IgD-negative memory B cell (primary cell): Measurements from ENCODE around the gene PIK3R5. TPM values are rescaled to one million over a fixed set of nuclear protein-coding genes. Genes with fewer than 3 reads are reported as not detected.

Experiments used
- H3K27ac Mint-ChIP-seq, 3 donors: one replicate each; pipeline ENCODE4 v1.8.0; 2020 to 2022; ENCODE audit warnings: mild to moderate bottlenecking in 3 of 3, mixed read lengths in 3 of 3, moderate library complexity in 1 of 3
- H3K27me3 Mint-ChIP-seq: one replicate; pipeline ENCODE4 v1.8.0; 2021; ENCODE audit warnings: mixed read lengths
- H3K36me3 Mint-ChIP-seq: one replicate; pipeline ENCODE4 v1.8.0; 2020; ENCODE audit warnings: mild to moderate bottlenecking, mixed read lengths
- H3K4me1 Mint-ChIP-seq, 3 donors: one replicate each; pipeline ENCODE4 v1.8.0; 2020 to 2022; ENCODE audit warnings: mixed read lengths in 3 of 3, mild to moderate bottlenecking in 1 of 3
- H3K4me3 Mint-ChIP-seq, 4 donors: one replicate each; pipeline ENCODE4 v1.8.0; 2020 to 2022; ENCODE audit warnings: mild to moderate bottlenecking in 4 of 4, mixed read lengths in 4 of 4, moderate library complexity in 3 of 4
- H3K9me3 Mint-ChIP-seq, 3 donors: one replicate each; pipeline ENCODE4 v1.8.0; 2020 to 2021; ENCODE audit warnings: mixed read lengths in 3 of 3, mild to moderate bottlenecking in 1 of 3
- polyA plus RNA-seq: library from polyadenylated mRNA; unstranded; fragments of 300-500 nt; fragmentation: Illumina TruSeq; gene quantifications from one replicate; pipeline ENCODE4 v1.2.3, GENCODE V29; 2021

PIK3R5 gene
- polyA plus RNA-seq, 1 donor from 2014 or later = 30.7 TPM

DNA sequence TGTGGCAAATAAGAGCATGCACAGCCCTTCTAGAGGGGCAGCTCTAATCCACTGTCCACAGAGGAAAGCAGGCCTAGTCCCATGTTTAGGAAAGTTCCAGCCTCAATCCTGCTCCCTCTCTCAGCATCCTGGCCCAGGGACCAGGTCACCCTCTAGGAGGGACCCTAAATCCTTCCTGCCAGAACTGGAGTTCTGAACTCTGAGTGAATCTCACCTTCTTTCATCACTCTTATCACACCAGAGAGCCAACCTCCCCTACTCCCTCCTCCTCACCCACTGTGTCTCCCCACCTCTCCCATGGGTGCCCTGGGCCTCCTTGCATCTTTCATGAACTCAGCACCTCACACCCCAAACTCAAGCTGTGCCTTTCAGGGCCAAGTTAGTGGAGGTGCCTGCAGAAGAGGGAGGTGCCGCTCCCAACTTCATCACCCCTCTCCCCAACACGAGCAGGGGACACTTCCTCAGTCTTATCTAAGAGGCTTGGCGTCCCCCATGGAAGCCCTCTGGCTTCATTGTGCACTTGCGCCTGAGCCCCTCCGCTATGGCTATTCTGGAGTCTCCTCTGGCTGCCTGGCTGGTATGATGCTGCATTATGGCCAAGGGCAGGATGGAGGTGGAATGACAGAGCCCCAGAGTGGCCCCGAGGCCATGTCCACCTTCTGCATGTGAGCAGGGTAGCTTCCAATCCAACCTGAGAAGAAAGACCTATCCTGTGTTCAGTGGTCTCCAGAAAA is 129.7 kb downstream of the PIK3R5 start:
- Mint-ChIP-seq H3K9me3 (no peaks in the 10 kb centered on the region), H3K27ac (peak overlapping the region in 1 of 3 donors; percentile 76), H3K4me1 (peaks cover 0 to 2% (median 0%) of the 10 kb centered on the region in 3 donors), H3K36me3 (peaks cover 4% of the 10 kb centered on the region), H3K4me3 (no peak overlapping the region), H3K27me3 (no peaks in the 10 kb centered on the region)

DNA sequence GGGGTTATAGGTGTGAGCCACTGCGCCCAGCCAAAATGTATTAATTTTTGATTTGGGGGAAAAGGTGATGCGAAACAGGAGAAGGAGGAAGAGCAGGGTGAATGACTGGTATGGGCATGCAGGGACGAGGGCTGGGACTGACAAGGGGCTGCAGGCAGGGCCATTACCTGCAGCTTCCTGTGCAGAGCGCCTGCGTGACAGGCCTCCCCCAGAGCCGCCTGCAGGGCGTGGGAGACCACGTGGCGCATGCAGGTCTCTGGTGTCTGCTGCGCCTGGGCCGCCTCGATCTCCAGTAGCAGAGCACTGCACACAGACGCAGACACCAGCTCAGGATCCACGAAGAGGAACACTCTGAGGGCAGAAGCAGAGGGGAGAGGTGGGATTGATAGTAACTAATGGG is 130.4 kb downstream of the PIK3R5 start:
- Mint-ChIP-seq H3K27me3 (no peaks in the 10 kb centered on the region), H3K27ac (no peak overlapping the region), H3K4me3 (no peak overlapping the region), H3K4me1 (peaks cover 0 to 2% (median 0%) of the 10 kb centered on the region in 3 donors), H3K36me3 (peaks cover 4% of the 10 kb centered on the region), H3K9me3 (no peaks in the 10 kb centered on the region)

DNA sequence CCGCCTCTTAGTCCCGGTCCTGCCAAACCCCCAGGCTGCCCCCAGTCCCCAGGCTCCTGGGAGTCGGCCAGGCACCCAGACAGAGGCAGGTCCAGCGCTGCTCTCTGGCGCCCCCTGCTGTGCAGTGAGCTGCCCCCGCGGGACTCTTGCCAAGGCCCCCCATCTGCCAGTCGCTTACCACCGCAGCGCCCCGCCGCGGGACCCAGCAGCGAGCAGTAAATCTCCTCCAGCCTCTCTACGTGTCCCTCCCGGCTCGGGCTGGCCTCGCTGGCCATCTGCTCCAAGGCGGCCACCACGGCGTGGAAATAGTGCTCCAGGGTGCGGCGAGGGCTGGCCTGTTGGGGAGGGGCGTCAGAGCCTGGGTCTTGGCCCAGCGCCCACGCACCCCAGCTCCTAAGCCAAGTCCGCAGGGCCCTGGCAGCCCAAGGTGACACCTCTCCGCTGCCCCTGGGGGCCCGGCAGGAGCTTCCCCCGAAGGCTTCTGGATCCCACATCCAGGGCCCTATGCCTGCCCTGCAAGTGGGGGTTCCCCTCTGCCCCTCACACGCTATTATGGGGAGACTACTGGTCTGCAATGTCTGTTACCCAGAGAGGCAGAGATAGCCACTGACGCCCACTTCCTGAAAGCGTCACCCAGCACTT is 132.7 kb downstream of the PIK3R5 start:
- Mint-ChIP-seq H3K27me3 (no peaks in the 10 kb centered on the region), H3K4me3 (no peak overlapping the region), H3K36me3 (peaks cover 4% of the 10 kb centered on the region), H3K27ac (no peak overlapping the region), H3K4me1 (peaks cover 0 to 2% (median 0%) of the 10 kb centered on the region in 3 donors), H3K9me3 (no peaks in the 10 kb centered on the region)

DNA sequence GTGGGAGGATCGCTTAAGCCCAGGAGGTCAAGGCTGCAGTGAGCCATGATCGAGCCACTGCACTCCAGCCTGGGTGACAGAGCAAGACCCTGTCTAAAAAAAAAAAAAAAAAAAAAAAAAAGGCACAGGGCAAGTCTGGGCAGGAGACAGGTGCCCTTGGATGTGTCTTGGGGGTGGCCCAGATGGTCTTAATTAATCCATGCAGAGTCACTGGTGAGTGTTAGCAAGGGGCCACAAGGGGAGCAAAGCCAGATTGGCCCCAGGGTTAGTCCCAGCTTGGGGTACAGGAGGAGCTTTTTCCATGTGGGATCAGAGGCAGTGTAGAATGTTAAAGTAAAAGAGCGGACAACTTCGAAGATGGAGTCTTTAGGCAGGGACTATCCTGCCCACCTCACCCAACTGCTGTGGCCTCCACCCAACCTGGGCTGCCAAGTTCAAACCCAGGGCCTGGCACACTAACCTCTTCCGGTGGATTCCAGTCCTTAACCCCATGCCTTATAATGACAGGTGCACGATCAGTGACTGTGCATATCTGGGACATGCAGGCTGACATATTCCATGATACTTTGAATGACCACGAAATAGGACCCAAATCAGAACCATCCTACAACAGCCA is 134.2 kb downstream of the PIK3R5 start:
- Mint-ChIP-seq H3K27me3 (no peaks in the 10 kb centered on the region), H3K36me3 (peaks cover 4% of the 10 kb centered on the region), H3K27ac (no peak overlapping the region), H3K4me1 (peaks cover 0 to 2% (median 0%) of the 10 kb centered on the region in 3 donors), H3K4me3 (peak overlapping the region in 1 of 4 donors; percentile 36), H3K9me3 (no peaks in the 10 kb centered on the region)

DNA sequence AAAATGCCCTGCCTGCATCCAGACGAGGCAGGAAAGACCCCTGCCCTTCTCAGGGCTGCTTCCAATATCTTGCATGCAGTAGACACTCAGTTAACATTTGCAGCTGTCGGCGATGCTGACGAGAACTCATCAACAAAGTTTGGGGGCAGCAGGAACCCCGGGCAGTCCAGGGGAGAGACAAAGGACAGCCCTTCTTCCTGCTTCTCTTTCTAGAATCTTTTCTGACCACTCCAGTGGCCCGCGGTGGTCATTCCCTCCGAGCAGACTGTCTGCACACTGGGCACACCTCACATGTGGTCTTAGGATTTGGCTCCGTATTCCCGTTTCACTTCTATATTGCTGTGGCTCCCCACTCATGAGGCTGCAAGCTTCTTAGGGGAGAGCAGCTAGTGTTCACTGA is 135.4 kb downstream of the PIK3R5 start:
- Mint-ChIP-seq H3K4me1 (peaks cover 0 to 2% (median 0%) of the 10 kb centered on the region in 3 donors), H3K36me3 (peaks cover 7% of the 10 kb centered on the region), H3K27ac (no peak overlapping the region), H3K4me3 (no peak overlapping the region), H3K27me3 (no peaks in the 10 kb centered on the region), H3K9me3 (no peaks in the 10 kb centered on the region)

DNA sequence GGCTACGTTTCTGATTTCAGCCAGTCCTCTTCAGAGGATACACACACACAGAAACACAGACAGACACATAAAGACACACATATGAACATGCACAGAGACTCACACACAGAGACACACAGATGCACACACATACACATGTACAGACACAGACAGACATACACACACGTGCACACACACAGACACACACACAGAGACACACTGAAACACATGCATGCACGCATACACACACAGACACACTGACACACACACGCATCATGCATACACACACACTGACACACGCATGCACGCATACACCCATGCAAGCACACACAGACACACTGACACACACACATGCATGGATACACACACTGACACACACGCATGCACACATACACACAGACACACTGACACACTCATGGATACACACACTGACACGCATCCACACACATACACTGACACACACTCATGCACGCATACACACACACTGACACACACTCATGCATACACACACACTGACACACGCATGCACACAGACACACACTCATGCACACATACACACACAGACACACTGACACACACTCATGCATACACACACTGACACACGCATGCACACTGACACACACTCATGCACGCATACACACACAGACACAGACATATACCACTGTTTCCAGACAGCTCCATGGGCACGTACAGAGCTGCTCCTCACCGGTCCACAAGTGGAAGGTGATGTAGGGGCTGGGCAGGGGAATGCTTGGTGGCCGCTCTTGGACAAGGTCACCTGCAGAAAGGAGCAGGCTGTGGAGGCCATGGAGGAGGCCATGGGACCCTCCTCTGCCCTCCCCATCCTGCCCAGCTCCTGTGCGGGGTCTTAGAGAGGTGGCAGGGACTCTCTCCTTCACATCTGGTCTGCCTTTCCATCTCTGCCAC is 136.2 kb downstream of the PIK3R5 start:
- Mint-ChIP-seq H3K4me3 (no peak overlapping the region), H3K36me3 (peaks cover 5% of the 10 kb centered on the region), H3K9me3 (no peaks in the 10 kb centered on the region), H3K27ac (no peak overlapping the region), H3K4me1 (peaks cover 0 to 2% (median 0%) of the 10 kb centered on the region in 3 donors), H3K27me3 (no peaks in the 10 kb centered on the region)

Other genes with a start within 250 kb of the PIK3R5 start
- not detected for gene CCDC42, start 220.9 kb downstream of the PIK3R5 start, polyA plus RNA-seq
- not detected for gene SPDYE4, start 207.2 kb downstream of the PIK3R5 start, polyA plus RNA-seq
- not detected for gene MFSD6L, start 166.3 kb downstream of the PIK3R5 start, polyA plus RNA-seq
- 7.7 TPM for gene PIK3R6, start 98.0 kb downstream of the PIK3R5 start, polyA plus RNA-seq
- not detected for gene NTN1, start 55.8 kb upstream of the PIK3R5 start, polyA plus RNA-seq